ENCODE results near the gene NXT1.

NXT1 gene

DNA sequence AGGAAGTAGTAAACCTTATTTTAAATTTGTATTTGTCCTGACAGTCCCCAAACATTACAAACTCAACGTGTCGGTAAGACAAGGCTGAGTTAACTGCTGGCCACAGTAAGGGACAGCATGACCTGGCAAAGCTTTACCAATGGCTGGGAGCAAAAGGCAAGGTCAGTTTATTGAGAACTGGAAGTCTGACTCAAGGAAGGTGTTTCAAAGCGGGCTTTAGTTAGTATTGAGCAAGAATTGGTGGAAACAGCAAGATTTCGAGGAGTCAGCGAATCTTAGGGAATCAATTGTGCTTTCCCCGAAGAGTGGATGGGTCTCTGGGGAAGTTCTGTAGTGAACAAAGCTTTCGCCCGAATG lies 10.5 kb downstream of the NXT1 start:
- H3K36me3 ChIP-seq (ENCODE audit: insufficient read depth, low read length), result peaks cover 20% of the 10 kb centered on the region
- H3K4me2 ChIP-seq (ENCODE audit: low read length), result peak overlapping the region; percentile 79
- peak overlapping the region; percentile 71 for H3K4me3 ChIP-seq (ENCODE audit: low read depth, low read length, poor library complexity, severe bottlenecking)
- no peaks in the 10 kb centered on the region for H3K9me3 ChIP-seq (ENCODE audit: low read length)
- TF ChIP-seq EZH2 (IDR thresholded peaks at IDR 0.05; ENCODE audit: borderline replicate concordance, low read length), result no peak
- TF ChIP-seq, protein P1, sequence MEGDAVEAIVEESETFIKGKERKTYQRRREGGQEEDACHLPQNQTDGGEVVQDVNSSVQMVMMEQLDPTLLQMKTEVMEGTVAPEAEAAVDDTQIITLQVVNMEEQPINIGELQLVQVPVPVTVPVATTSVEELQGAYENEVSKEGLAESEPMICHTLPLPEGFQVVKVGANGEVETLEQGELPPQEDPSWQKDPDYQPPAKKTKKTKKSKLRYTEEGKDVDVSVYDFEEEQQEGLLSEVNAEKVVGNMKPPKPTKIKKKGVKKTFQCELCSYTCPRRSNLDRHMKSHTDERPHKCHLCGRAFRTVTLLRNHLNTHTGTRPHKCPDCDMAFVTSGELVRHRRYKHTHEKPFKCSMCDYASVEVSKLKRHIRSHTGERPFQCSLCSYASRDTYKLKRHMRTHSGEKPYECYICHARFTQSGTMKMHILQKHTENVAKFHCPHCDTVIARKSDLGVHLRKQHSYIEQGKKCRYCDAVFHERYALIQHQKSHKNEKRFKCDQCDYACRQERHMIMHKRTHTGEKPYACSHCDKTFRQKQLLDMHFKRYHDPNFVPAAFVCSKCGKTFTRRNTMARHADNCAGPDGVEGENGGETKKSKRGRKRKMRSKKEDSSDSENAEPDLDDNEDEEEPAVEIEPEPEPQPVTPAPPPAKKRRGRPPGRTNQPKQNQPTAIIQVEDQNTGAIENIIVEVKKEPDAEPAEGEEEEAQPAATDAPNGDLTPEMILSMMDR (IDR thresholded peaks at IDR 0.05; ENCODE audit: low read length), result no peak
- H3K9me2 ChIP-seq (ENCODE audit: low read depth, low read length), result no peaks in the 10 kb centered on the region
- H2AFZ ChIP-seq (ENCODE audit: low read length), result no peak overlapping the region
- H3K4me1 ChIP-seq (ENCODE audit: insufficient read depth, low read length, severe bottlenecking), result peaks cover 57% of the 10 kb centered on the region
- H3K9ac ChIP-seq (ENCODE audit: low read length), result peak overlapping the region; percentile 91
- peaks cover 32% of the 10 kb centered on the region for H3K79me2 ChIP-seq (ENCODE audit: insufficient read depth, low read length)
- H3F3A ChIP-seq (ENCODE audit: insufficient read depth, low read length), result no peaks in the 10 kb centered on the region
- no peaks in the 10 kb centered on the region for H3K27me3 ChIP-seq (ENCODE audit: insufficient read depth, low read length)
- H4K20me1 ChIP-seq (ENCODE audit: insufficient read depth, low read length), result no peaks in the 10 kb centered on the region
- peak overlapping the region; percentile 64 for H3K27ac ChIP-seq (ENCODE audit: low read depth, low read length, poor library complexity, severe bottlenecking)

DNA sequence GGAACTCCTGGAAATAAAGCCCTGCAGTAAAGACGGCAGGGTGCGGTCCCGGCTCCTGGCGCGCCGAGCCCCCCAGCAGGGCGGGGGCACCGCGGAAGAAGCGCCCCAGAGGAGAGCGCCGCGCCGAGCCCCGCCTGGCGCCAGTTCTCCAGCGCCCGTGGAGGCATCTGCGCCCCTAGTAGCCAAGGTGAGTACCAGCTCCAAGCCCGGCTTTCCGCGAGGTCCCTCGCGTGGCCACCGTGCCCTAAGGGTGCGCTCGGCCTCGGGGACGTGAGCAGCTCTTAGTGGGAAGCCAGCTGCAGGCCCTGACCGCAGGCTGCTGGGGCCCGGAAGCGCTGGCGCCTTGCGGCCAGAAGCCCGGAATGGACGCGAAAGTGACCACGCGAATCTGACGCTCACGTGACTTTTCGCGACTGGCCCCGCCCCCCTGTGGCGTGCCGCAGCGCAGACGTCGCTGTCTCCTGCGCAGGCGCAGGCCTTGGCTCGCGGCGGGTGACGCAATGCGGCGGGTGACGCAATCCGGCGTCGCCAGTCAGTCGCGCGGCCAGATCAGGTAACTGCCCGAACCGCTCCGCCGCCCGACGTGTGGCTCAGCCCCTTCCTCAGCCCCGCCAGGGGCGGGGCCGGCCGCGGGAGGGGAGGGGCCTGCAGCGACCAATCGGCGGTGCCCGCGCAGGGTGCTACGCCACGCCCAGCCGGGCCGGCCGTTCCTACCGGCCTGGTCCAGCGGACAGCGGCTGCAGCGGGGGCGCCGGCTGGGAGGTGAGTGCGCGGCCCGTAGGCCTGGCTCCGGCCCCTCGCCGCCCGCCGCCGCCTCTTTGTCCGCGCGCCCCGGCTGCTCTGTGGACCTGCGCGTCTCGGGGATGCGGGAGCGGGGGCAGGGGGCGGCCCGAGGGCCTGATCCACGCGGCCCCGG lies 11.1 kb downstream of the NXT1 start, which contains the start of gene GZF1:
Gene GZF1, plus strand, starts transcription at position 707 of the 916 bp plus-strand sequence. CDS start 2,202 bp downstream, outside the sequence.
- H3K27ac ChIP-seq (ENCODE audit: low read depth, low read length, poor library complexity, severe bottlenecking), result peak within 1 kb of the TSS; percentile 89
- TF ChIP-seq, protein P1 (IDR thresholded peaks at IDR 0.05; ENCODE audit: low read length), result no peak
- no peak for TF ChIP-seq EZH2 (IDR thresholded peaks at IDR 0.05; ENCODE audit: borderline replicate concordance, low read length)
- H3K4me1 ChIP-seq (ENCODE audit: insufficient read depth, low read length, severe bottlenecking), result peaks cover 61% of the 10 kb centered on the region
- peak within 1 kb of the TSS; percentile 71 for H3K4me3 ChIP-seq (ENCODE audit: low read depth, low read length, poor library complexity, severe bottlenecking)
- no peaks in the 10 kb centered on the region for H3K9me2 ChIP-seq (ENCODE audit: low read depth, low read length)
- H2AFZ ChIP-seq (ENCODE audit: low read length), result no peak within 1 kb of the TSS
- H3K27me3 ChIP-seq (ENCODE audit: insufficient read depth, low read length), result no peaks in the 10 kb centered on the region
- no peaks in the 10 kb centered on the region for H3K9me3 ChIP-seq (ENCODE audit: low read length)
- H3K79me2 ChIP-seq (ENCODE audit: insufficient read depth, low read length), result peaks cover 38% of the 10 kb centered on the region
- H3K9ac ChIP-seq (ENCODE audit: low read length), result peak within 1 kb of the TSS; percentile 91
- peak within 1 kb of the TSS; percentile 97 for H3K4me2 ChIP-seq (ENCODE audit: low read length)
- peaks cover 25% of the 10 kb centered on the region for H3K36me3 ChIP-seq (ENCODE audit: insufficient read depth, low read length)
- no peaks in the 10 kb centered on the region for H4K20me1 ChIP-seq (ENCODE audit: insufficient read depth, low read length)
- no peaks in the 10 kb centered on the region for H3F3A ChIP-seq (ENCODE audit: insufficient read depth, low read length)

DNA sequence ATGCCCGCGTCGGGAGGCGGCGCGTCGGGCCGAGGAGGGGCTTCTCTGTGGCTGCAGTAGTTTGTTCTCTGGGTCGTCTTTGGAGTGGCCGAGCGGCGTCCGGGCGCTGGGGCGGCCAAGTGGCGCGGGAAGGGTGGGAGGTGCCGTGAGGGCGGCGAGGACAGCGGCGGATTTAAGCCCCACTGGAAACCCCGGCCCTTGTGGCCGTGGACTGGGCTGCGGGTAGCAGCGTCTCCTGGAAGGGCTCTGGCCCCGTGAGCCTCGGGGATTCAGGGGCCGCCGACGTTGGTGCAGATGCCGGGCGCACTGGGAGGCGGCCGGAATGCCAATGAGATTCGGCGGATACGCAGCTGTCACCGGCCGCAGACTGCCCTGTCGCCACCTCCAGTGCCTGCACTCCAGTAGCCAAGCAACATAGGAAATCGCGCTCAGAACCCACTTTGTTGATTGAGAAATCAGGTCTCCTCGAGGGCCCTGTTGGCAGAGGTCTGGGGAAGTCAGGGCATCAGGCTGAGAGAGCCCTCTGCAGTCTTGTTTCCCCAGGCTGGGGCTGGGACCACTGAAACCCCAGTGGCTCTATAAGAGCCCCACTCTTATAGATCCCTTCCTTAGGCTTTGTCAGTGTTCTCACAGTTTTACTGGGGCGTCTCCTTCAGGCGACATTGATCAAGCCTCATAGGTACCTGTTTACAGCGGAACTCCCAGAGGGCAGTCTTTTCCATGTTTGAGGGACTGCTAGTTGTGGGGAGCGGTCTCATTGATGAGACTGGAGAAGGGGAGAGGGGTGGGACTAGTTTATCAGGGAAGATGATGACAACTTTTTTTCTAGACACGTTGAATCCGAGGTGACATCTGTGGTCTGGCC lies 12.0 kb downstream of the NXT1 start:
- Histone ChIP-seq H3K27me3 (ENCODE audit: insufficient read depth, low read length) (no peaks in the 10 kb centered on the region), H3F3A (ENCODE audit: insufficient read depth, low read length) (no peaks in the 10 kb centered on the region), H3K9me3 (ENCODE audit: low read length) (no peaks in the 10 kb centered on the region), H3K4me3 (ENCODE audit: low read depth, low read length, poor library complexity, severe bottlenecking) (peak overlapping the region; percentile 71), H2AFZ (ENCODE audit: low read length) (no peak overlapping the region), H4K20me1 (ENCODE audit: insufficient read depth, low read length) (no peaks in the 10 kb centered on the region), H3K9ac (ENCODE audit: low read length) (peak overlapping the region; percentile 88), H3K4me1 (ENCODE audit: insufficient read depth, low read length, severe bottlenecking) (peaks cover 62% of the 10 kb centered on the region), H3K79me2 (ENCODE audit: insufficient read depth, low read length) (peaks cover 47% of the 10 kb centered on the region), H3K4me2 (ENCODE audit: low read length) (peak overlapping the region; percentile 97), H3K36me3 (ENCODE audit: insufficient read depth, low read length) (peaks cover 32% of the 10 kb centered on the region), H3K27ac (ENCODE audit: low read depth, low read length, poor library complexity, severe bottlenecking) (peak overlapping the region; percentile 89), H3K9me2 (ENCODE audit: low read depth, low read length) (no peaks in the 10 kb centered on the region)
- TF ChIP-seq EZH2 (IDR thresholded peaks at IDR 0.05; ENCODE audit: borderline replicate concordance, low read length), result no peak
- TF ChIP-seq, protein P1 (IDR thresholded peaks at IDR 0.05; ENCODE audit: low read length), result no peak

Measured in OCI-LY1 (cell line).